ENCODE results near the gene FUT9. TPM values are rescaled to one million over a fixed set of nuclear protein-coding genes. Genes with fewer than 3 reads are reported as not detected.
"Not testable (repeated sequence)": the region's sequence is repeated elsewhere in the genome, so short reads cannot be mapped to it uniquely, and the experiment has no call there.

Gene FUT9
- total RNA-seq, 2 experiments from 2014 or later: not detected

DNA sequence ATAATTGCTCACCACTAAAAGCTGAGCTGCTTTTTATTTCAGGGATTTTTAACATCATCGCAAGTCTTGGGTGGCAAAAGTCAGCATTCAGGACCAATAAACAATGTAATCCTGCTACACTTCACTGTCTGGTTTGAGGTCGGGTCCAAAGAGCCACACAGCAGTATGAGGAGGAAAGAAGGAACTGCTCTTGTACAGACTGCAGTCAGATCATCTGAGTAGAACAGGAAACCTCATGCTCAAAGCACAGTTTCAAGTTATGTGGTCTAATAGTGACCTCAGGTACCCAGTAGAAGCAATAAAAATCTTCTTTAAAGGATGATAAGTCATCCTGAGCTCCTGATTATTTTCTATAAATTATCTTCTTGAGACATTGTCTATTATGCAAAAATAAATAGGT, 211.4 kb downstream of the FUT9 start:
- DNase-seq (no peak), ATAC-seq (no peak)
- H3K4me3 Mint-ChIP-seq: no peak overlapping the region
- H3K4me1 Mint-ChIP-seq: no peaks in the 10 kb centered on the region
- CTCF ChIA-PET: no interaction called here
- no peak overlapping the region for H3K27ac Mint-ChIP-seq
- H3K36me3 Mint-ChIP-seq: no peaks in the 10 kb centered on the region
- no peaks in the 10 kb centered on the region for H3K27me3 Mint-ChIP-seq
- no peaks in the 10 kb centered on the region for H3K9me3 Mint-ChIP-seq (ENCODE audit: low read depth)

DNA sequence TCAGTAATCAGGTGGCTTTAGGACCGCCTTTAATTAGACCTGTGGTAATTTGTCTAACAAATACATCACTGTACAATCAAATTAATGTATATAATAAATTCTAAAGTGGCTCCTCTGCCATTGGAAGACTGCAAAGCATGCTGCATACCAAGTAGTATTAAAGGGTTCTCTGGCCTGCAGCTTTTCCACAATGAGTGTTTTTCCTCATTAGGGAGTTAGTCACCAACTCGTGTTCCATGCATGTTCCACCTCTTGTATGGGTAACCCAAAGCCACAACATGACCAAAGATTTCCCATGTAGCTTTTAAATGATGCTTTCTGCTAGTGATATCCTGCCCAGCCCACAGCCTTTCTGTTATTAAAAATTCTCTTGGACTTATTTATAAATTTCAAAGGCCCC, 218.7 kb downstream of the FUT9 start:
- no peaks in the 10 kb centered on the region for H3K36me3 Mint-ChIP-seq
- no peak for ATAC-seq
- CTCF ChIA-PET: no interaction called here
- H3K4me1 Mint-ChIP-seq: no peaks in the 10 kb centered on the region
- H3K27me3 Mint-ChIP-seq: no peaks in the 10 kb centered on the region
- no peaks in the 10 kb centered on the region for H3K9me3 Mint-ChIP-seq (ENCODE audit: low read depth)
- H3K27ac Mint-ChIP-seq: no peak overlapping the region
- no peak for DNase-seq
- no peak overlapping the region for H3K4me3 Mint-ChIP-seq

DNA sequence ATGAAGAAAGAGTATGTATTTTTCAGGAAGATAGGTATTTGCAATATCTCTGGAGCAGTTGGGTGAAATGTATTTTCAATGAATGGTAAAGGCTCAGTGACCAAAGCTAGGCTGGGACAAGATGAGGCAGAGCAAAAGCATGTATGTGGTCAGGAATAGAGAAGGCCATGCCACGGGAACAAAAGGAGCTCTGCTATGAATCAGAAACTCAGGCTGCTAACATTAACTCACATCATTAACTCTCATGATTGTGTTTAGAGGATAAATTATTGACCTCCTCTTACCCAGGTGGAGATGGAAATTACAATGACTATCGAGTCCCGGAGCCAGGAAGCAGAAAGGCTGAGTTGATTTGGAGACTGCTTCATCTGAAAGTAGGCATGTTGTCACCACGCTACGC, 220.2 kb downstream of the FUT9 start:
- CTCF ChIA-PET: no interaction called here

DNA sequence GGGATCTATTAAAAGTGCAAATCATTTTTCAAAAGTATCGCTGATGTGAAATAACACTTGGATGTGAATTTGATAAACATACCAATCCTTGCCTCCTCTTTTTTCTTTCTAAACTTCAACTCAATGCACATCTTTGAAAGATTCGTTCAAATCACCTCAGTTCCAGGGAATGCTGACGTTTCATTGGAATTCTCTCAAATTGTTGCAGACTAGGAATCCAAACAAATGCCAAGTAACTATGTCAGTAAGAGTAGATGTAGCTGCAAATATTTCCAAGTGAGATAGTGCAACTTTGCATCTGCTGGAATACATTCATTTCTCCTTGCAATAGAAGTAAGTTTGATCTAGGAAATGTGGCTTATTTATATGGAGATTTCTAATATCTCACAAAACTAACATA, 220.7 kb downstream of the FUT9 start:
- DNase-seq (no peak), ATAC-seq (no peak)
- no peak overlapping the region for H3K27ac Mint-ChIP-seq
- no peak overlapping the region for H3K4me3 Mint-ChIP-seq
- H3K4me1 Mint-ChIP-seq: no peaks in the 10 kb centered on the region
- no peaks in the 10 kb centered on the region for H3K9me3 Mint-ChIP-seq (ENCODE audit: low read depth)
- CTCF ChIA-PET: no interaction called here
- H3K27me3 Mint-ChIP-seq: no peaks in the 10 kb centered on the region
- no peaks in the 10 kb centered on the region for H3K36me3 Mint-ChIP-seq

More for the DNA sequence above, 220.2 kb downstream of the FUT9 start:
- no peaks in the 10 kb centered on the region for H3K9me3 Mint-ChIP-seq (ENCODE audit: low read depth)
- DNase-seq: no peak
- no peak for ATAC-seq
- H3K27me3 Mint-ChIP-seq: no peaks in the 10 kb centered on the region
- H3K36me3 Mint-ChIP-seq: no peaks in the 10 kb centered on the region
- H3K4me3 Mint-ChIP-seq: no peak overlapping the region
- H3K4me1 Mint-ChIP-seq: no peaks in the 10 kb centered on the region
- H3K27ac Mint-ChIP-seq: no peak overlapping the region

DNA sequence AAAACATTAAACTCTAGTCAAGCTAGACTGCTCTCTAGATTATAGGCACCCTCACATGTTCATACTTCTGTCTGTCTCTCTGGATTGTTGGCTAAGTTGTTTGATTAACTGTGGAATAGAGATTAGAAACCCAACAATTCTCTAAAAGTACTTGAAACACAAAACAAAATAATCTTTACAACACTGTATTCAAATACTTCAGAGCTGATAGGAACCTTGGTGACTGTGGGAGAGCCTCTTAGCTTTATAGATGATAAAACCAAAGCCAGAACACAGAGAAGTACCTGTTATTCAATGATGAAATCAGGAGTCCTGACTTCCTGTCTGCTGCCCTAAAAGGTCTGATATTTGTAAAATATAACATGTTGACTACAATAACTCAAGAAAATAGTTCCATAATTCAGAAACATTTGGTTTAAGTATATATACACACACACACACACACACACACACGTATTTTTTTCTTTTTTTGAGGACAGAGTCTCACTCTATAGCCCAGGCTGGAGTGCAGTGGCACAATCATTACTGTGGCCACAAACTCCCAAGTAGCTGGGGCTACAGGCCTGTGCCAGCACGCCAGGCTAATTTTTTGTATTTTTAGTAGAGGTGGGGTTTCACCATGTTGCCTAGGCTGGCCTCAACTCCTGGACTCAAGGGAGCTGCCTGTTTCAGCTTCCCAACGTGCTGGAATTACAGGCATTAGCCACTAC, 222.0 kb downstream of the FUT9 start:
- Mint-ChIP-seq H3K4me3 (no peak overlapping the region), H3K36me3 (no peaks in the 10 kb centered on the region), H3K27me3 (no peaks in the 10 kb centered on the region), H3K9me3 (ENCODE audit: low read depth) (no peaks in the 10 kb centered on the region), H3K4me1 (no peaks in the 10 kb centered on the region), H3K27ac (no peak overlapping the region)
- no peak for DNase-seq
- ATAC-seq: no peak
- CTCF ChIA-PET: no interaction called here

DNA sequence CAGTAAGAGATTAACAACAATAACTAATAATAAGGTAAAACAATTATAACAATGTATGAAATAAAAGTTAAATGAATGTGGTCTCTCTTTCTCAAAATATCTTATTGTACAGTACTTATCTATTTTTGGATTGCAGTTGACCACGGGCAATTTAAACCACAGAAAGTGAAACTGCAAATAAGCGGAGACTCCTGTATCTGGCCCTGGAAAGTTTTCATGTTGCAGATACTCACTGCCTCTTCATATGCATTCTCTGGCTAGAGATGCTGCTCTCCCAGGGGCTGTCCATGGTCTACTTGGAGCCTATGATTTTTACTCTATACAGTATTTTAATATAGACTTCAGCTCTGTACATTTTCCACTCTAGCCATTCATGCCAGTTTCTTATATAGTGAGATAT, 230.8 kb downstream of the FUT9 start:
- CTCF ChIA-PET: no interaction called here
- no peak overlapping the region for H3K4me3 Mint-ChIP-seq
- no peaks in the 10 kb centered on the region for H3K4me1 Mint-ChIP-seq
- H3K27me3 Mint-ChIP-seq: no peaks in the 10 kb centered on the region
- H3K27ac Mint-ChIP-seq: no peak overlapping the region
- no peaks in the 10 kb centered on the region for H3K36me3 Mint-ChIP-seq
- no peaks in the 10 kb centered on the region for H3K9me3 Mint-ChIP-seq (ENCODE audit: low read depth)
- DNase-seq (no peak), ATAC-seq (no peak)

DNA sequence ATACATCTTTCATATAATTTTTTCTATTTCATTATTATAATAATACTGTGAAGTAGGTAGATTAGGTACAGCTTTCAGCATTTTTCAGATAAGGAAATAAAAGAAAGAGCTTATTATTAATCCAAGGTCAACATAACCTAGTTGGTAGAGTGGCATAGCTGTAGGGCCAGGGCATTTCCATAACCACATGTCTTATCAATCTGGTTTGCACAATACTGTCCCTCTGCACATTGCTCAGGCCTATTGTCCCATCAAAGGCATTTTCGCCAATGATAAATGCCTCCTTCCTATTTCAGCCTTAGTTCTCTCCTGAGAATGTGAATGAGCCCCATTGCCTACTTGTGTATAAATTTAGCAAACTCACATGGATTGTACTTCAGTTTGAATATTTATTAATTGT, 234.0 kb downstream of the FUT9 start:
- CTCF ChIA-PET: no interaction called here
- ATAC-seq: no peak

DNA sequence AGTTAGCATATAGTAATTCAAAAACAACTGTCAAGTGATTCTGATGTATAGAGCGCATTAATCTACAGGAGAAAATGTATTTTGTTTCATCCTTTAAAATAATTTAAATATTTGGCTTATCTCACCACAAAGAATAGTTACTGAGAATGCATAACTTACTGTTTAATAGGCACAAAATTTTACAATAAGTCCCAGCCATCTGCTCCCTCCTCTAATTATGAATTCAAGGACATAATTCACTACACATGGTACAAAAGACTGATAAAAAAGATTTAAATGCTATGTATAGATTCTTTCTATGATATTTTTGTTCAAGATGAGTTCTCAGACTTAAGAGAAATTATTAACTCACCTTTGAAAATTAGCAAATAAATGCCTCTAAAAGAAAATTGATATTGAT, 242.0 kb downstream of the FUT9 start:
- H3K36me3 Mint-ChIP-seq: no peaks in the 10 kb centered on the region
- ATAC-seq (no peak), DNase-seq (no peak)
- H3K9me3 Mint-ChIP-seq (ENCODE audit: low read depth): no peaks in the 10 kb centered on the region
- H3K4me3 Mint-ChIP-seq: no peak overlapping the region
- no peak overlapping the region for H3K27ac Mint-ChIP-seq
- CTCF ChIA-PET: no interaction called here
- H3K4me1 Mint-ChIP-seq: no peaks in the 10 kb centered on the region
- no peaks in the 10 kb centered on the region for H3K27me3 Mint-ChIP-seq

More for the DNA sequence above, 234.0 kb downstream of the FUT9 start:
- Mint-ChIP-seq H3K4me1 (no peaks in the 10 kb centered on the region), H3K27ac (no peak overlapping the region), H3K9me3 (ENCODE audit: low read depth) (no peaks in the 10 kb centered on the region), H3K4me3 (no peak overlapping the region), H3K36me3 (no peaks in the 10 kb centered on the region), H3K27me3 (no peaks in the 10 kb centered on the region)
- DNase-seq: no peak

DNA sequence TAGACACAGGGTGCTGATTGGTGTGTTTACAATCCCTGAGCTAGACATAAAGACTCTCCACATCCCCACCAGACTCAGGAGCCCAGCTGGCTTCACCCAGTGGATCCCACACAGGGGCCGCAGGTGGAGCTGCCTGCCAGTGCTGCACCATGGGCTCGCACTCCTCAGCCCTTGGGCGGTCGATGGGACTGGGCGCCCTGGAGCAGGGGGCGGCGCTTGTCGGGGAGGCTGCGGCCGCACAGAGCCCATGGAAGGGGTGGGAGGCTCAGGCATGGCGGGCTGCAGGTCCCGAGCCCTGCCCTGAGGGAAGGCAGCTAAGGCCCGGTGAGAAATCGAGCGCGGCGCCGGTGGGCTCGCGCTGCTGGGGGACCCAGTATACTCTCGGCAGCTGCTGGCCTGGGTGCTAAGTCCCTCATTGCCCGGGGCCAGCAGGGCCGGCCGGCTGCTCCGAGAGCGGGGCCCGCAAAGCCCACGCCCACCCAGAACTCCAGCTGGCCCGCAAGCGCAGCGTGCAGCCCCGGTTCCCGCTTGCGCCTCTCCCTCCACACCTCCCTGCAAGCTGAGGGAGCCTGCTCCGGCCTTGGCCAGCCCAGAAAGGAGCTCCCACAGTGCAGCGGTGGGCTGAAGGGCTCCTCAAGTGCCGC, 245.1 kb downstream of the FUT9 start:
- H3K4me1 Mint-ChIP-seq; H3K36me3 Mint-ChIP-seq; H3K9me3 Mint-ChIP-seq (ENCODE audit: low read depth); H3K27ac Mint-ChIP-seq; DNase-seq; CTCF ChIA-PET; H3K4me3 Mint-ChIP-seq; H3K27me3 Mint-ChIP-seq; ATAC-seq: not testable (repeated sequence)
